Activated CD8-positive, alpha-beta T cell treated with anti-CD3 and anti-CD28 coated beads for 36 hours (primary cell): ENCODE results near the gene SRRM1. TPM values are rescaled to one million over a fixed set of nuclear protein-coding genes. Genes with fewer than 3 reads are reported as not detected.
A peak's percentile ranks its signal among the peaks of the same experiment; 100 is the strongest.

ENCODE experiments used
- ATAC-seq: fragments of 200-7000 bp; cut with Tn5 transposase; one replicate; pipeline ENCODE4 v1.10.0; 2021; ENCODE audit warnings: mild to moderate bottlenecking, moderate library complexity
- CTCF ChIA-PET: fragments of 350-600 bp; sonication (Branson Sonifier 250); formaldehyde crosslinking; loops from one replicate; lab custom pipeline; 2021; ENCODE audit warnings: antibody characterized with exemption; lab: Charles Lee
- POLR2A ChIA-PET: fragments of 350-600 bp; sonication (Branson Sonifier 250); formaldehyde crosslinking; loops from one replicate; lab custom pipeline; 2021; ENCODE audit warnings: antibody characterized with exemption; lab: Charles Lee
- DNase-seq: peaks from one replicate; pipeline ENCODE4 v3.0.0-alpha.2; 2020
- H3K27ac Mint-ChIP-seq: one replicate; pipeline ENCODE4 v1.8.0; 2021; ENCODE audit warnings: mild to moderate bottlenecking, mixed read lengths
- H3K27me3 Mint-ChIP-seq: one replicate; pipeline ENCODE4 v1.8.0; 2021; ENCODE audit warnings: mixed read lengths
- H3K36me3 Mint-ChIP-seq: one replicate; pipeline ENCODE4 v1.8.0; 2021; ENCODE audit warnings: low read depth, mixed read lengths
- H3K4me1 Mint-ChIP-seq: one replicate; pipeline ENCODE4 v1.8.0; 2021; ENCODE audit warnings: low read depth, mixed read lengths
- H3K4me3 Mint-ChIP-seq: one replicate; pipeline ENCODE4 v1.8.0; 2021; ENCODE audit warnings: mild to moderate bottlenecking, moderate library complexity, mixed read lengths
- H3K9me3 Mint-ChIP-seq: one replicate; pipeline ENCODE4 v1.8.0; 2021; ENCODE audit warnings: mixed read lengths
- intact Hi-C: fragments of 100-400 bp; cut with micrococcal nuclease; formaldehyde crosslinking; loops from one replicate; pipeline ENCODE4 v1.10.0; 2022
- total RNA-seq, 2 experiments: library from RNA; stranded (reverse); gene quantifications; one replicate each; pipeline ENCODE4 v1.2.3, GENCODE V29; 2021
- TF ChIP-seq, protein P1 (sequence below): fragments of 200-600 bp; IDR thresholded peaks from one replicate; pipeline ENCODE4 v1.8.0; 2022; ENCODE audit warnings: antibody characterized with exemption, mild to moderate bottlenecking

The SRRM1 gene
- total RNA-seq, 2 experiments from 2014 or later: 256 to 263 TPM

DNA sequence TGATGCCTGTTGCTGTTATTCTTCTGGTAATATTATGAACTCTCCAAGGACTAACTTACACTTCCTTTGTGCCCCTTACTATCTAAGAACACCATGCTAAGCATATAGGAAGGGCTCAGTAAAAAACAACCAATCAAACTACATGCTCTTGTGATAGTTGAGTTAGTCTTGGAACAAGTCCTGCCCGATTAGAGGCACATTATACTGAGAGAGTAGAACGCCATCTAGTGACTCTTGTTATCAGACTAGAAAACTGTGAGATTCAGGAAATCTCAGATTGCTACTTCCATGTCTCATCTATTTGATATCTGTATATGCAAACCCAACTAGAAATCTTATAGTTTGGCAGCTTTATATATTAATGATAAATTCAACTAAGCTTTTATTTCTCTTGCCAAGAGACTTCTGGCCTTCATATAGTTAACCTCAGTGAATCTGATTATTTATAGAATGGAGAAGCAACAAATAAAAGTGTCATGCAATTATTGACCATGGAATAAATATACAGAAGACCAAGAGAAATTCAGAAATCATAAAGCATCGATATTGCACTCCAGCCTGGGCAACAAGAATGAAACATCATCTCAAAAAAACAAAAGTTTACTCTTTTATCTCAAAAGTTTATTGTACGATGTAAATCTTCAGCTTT lies 7.8 kb upstream of the SRRM1 start:
- TF ChIP-seq, protein P1, sequence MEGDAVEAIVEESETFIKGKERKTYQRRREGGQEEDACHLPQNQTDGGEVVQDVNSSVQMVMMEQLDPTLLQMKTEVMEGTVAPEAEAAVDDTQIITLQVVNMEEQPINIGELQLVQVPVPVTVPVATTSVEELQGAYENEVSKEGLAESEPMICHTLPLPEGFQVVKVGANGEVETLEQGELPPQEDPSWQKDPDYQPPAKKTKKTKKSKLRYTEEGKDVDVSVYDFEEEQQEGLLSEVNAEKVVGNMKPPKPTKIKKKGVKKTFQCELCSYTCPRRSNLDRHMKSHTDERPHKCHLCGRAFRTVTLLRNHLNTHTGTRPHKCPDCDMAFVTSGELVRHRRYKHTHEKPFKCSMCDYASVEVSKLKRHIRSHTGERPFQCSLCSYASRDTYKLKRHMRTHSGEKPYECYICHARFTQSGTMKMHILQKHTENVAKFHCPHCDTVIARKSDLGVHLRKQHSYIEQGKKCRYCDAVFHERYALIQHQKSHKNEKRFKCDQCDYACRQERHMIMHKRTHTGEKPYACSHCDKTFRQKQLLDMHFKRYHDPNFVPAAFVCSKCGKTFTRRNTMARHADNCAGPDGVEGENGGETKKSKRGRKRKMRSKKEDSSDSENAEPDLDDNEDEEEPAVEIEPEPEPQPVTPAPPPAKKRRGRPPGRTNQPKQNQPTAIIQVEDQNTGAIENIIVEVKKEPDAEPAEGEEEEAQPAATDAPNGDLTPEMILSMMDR: peak; percentile 66
- H3K27ac Mint-ChIP-seq: no peak overlapping the region
- H3K27me3 Mint-ChIP-seq: no peaks in the 10 kb centered on the region
- ATAC-seq (peak; percentile 83), DNase-seq (no peak)
- no peak overlapping the region for H3K4me3 Mint-ChIP-seq
- no peaks in the 10 kb centered on the region for H3K9me3 Mint-ChIP-seq
- H3K36me3 Mint-ChIP-seq: no peaks in the 10 kb centered on the region
- ChIA-PET POLR2A (no interaction called here), CTCF (interaction anchor here (0.8 to 4.8 kb wide), 10 partner anchors 12 to 436 kb away, joined by 3 to 33 read pairs (median 4); partner anchors contain the start of gene NIPAL3)
- intact Hi-C loops: loop anchor here (5.0 to 10.0 kb wide), 2 partner anchors 91 to 223 kb away; partner anchors contain the start of gene STPG1
- peaks cover 10% of the 10 kb centered on the region for H3K4me1 Mint-ChIP-seq

DNA sequence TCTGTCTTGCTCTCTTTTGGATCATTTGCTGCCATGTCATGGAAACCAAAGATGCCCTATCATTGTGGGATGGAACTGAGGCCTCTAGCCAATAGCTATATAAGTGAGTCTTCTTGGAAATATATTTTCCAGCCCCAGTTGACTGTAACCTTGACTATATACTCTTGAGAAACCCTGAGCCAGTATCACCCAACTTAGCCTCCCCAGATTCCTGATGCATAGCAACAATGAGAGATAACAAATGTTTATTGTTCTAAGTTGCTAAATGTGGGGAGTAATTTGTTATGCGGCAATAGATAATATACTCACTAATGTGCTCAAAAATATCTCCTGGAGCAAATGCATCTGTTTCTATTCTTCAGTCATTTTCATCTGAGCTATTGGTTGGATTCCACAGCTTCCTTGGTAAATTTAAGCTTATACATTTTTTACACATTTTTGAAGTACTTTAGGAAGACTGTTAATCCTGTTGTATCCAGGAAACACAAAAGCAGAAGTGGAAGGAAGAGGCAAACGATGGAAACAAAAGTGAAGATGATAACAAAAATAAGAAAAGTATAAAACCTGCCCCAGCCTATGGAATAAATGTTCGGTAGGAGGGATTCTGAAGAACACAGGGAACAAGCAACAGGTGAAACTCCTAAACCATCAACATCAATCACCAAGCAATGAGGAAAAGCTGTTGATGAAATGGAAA lies 6.3 kb upstream of the SRRM1 start:
- H3K36me3 Mint-ChIP-seq: no peaks in the 10 kb centered on the region

DNA sequence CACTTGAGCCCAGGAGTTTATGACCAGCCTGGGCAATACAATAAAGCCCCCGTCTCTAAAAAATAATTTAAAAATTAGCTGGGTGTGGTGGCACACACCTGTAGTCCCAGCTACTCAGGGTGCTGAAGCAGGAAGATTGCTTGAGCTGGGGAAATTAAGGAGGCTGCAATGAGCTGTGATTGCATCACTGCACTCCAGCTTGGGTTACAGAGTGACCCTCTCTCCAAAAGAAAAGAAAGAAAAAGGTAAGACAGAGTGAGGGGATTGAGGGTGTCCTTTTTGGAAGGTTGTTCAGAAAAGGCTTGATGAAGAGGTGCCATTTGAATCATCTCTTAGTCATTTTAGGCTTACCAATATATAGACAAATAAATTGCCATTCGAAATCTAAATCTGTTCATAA lies 4.0 kb upstream of the SRRM1 start:
- DNase-seq: no peak
- Mint-ChIP-seq H3K27ac (no peak overlapping the region), H3K4me3 (no peak overlapping the region), H3K9me3 (no peaks in the 10 kb centered on the region), H3K27me3 (no peaks in the 10 kb centered on the region), H3K4me1 (peaks cover 16% of the 10 kb centered on the region), H3K36me3 (peaks cover 6% of the 10 kb centered on the region)
- CTCF ChIA-PET: interaction anchor here (3.4 to 3.8 kb wide), 2 partner anchors 52 to 437 kb away, joined by 16 to 17 read pairs; no protein-coding TSS in a partner anchor
- TF ChIP-seq, protein P1: no peak
- POLR2A ChIA-PET: interaction anchor here (0.9 kb wide), 1 partner anchor 226 kb away, joined by 3 read pairs; the partner anchor contains the start of gene STPG1
- no peak for ATAC-seq
- intact Hi-C loops: loop anchor here (5.0 to 10.0 kb wide), 2 partner anchors 94 to 227 kb away; partner anchors contain the start of gene STPG1

More for the DNA sequence above, 6.3 kb upstream of the SRRM1 start:
- intact Hi-C loops: loop anchor here (5.0 to 10.0 kb wide), 2 partner anchors 92 to 225 kb away; partner anchors contain the start of gene STPG1
- peaks cover 16% of the 10 kb centered on the region for H3K4me1 Mint-ChIP-seq
- no peaks in the 10 kb centered on the region for H3K9me3 Mint-ChIP-seq
- H3K27ac Mint-ChIP-seq: no peak overlapping the region
- DNase-seq (no peak), ATAC-seq (no peak)
- ChIA-PET POLR2A (interaction anchor here (0.6 to 0.9 kb wide), 2 partner anchors 150 to 221 kb away, joined by 3 read pairs; partner anchors contain the start of gene NIPAL3), CTCF (interaction anchor here (0.6 to 4.8 kb wide), 10 partner anchors 14 to 438 kb away, joined by 3 to 33 read pairs (median 8); partner anchors contain the start of gene NIPAL3)
- TF ChIP-seq, protein P1: no peak
- H3K27me3 Mint-ChIP-seq: no peaks in the 10 kb centered on the region
- no peak overlapping the region for H3K4me3 Mint-ChIP-seq

DNA sequence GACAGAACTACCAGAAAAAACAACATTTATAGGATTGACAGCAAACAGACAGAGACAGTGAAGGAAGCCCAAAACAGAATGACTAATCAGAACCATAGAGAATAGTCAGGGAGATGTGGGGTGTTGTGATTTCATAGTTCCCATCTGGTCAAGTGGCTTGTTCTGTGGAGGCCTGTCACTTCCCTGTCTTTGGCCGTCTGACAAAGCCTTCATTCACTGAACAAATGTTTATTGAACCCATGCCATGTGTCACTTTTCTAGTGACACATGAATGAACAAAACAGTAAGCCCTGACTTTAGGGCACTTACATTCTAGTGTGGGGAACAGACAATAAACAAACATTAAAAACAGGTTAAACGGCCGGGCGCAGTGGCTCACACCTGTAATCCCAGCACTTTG lies 3.2 kb upstream of the SRRM1 start:
- no peaks in the 10 kb centered on the region for H3K27me3 Mint-ChIP-seq
- DNase-seq (no peak), ATAC-seq (no peak)
- ChIA-PET POLR2A (interaction anchor here (0.9 kb wide), 1 partner anchor 227 kb away, joined by 3 read pairs; the partner anchor contains the start of gene STPG1), CTCF (interaction anchor here (3.0 to 3.8 kb wide), 2 partner anchors 52 to 248 kb away, joined by 9 to 17 read pairs; no protein-coding TSS in a partner anchor)
- peaks cover 23% of the 10 kb centered on the region for H3K4me1 Mint-ChIP-seq
- TF ChIP-seq, protein P1: no peak
- no peak overlapping the region for H3K4me3 Mint-ChIP-seq
- H3K27ac Mint-ChIP-seq: peak overlapping the region; percentile 6
- intact Hi-C loops: loop anchor here (5.0 to 10.0 kb wide), 2 partner anchors 95 to 228 kb away; partner anchors contain the start of gene STPG1
- peaks cover 14% of the 10 kb centered on the region for H3K36me3 Mint-ChIP-seq
- no peaks in the 10 kb centered on the region for H3K9me3 Mint-ChIP-seq
